ENCODE measurements around the gene IL1RL1. TPM values are rescaled to one million over a fixed set of nuclear protein-coding genes. Genes with fewer than 3 reads are reported as not detected.

Gene IL1RL1
- total and polyA plus RNA-seq, 5 donors, result 1.5 to 28.8 (median 5.4) TPM

DNA sequence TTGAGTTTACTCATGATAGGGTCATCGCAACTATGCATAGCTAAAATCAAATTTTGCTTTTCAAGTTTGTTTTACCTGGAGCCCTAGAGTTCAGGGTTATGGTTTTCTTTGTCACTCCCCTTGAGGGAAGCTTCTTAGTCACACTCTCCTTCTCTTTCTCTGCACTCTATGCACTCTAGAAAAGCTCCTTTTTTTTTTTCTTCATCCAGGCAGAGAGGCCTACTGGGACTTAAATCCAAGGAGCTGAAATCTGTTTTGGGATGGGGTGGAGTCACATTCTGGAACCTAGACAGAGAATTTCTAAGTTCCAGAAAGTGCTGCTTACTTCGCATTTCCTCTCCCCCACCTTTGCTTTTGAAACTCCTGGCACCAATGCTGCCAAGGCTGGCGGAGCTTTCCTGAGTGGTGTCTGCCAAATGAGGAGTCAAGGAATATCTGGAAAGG, 25.2 kb downstream of the IL1RL1 start:
- intact Hi-C loops (cut with DNase I), result no loop called here

DNA sequence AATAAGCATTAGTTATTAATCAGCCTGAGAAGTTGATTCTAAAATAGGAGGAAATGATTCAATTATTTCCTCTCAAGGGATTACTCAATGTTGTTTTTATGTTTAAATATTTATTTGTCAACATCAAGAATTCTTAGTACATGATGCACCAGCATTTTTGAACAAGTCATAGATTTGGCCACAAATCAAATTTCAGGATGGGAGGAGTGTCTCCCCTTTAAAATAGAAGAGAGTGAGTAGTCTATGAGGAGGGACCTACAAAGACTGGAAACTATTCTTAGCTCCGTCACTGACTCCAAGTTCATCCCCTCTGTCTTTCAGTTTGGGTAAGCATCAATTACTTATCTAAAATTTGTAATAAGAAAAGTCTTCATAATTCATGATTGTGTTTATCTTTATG, 25.6 kb downstream of the IL1RL1 start:
- peak overlapping the region; percentile 86 for H3K27ac ChIP-seq (ENCODE audit: low read length)
- DNase-seq, result no peak
- H3K4me3 ChIP-seq (ENCODE audit: low read length), result no peak overlapping the region
- peak; percentile 42 to 73 for ATAC-seq
- no peaks in the 10 kb centered on the region for H3K27me3 ChIP-seq (ENCODE audit: control insufficient read depth, insufficient read depth)
- WGBS, result 22% methylated on average over 1 of the region's 1 CpG
- H3K4me1 ChIP-seq (ENCODE audit: control insufficient read depth, insufficient read depth, low read length), result no peaks in the 10 kb centered on the region
- H3K9me3 ChIP-seq (ENCODE audit: control insufficient read depth, low read length), result no peaks in the 10 kb centered on the region
- intact Hi-C loops (cut with DNase I), result no loop called here

More for the DNA sequence above, 25.2 kb downstream of the IL1RL1 start:
- 58% methylated on average over 3 of the region's 3 CpGs for WGBS
- Histone ChIP-seq H3K9me3 (ENCODE audit: control insufficient read depth, low read length) (no peaks in the 10 kb centered on the region), H3K27me3 (ENCODE audit: control insufficient read depth, insufficient read depth) (no peaks in the 10 kb centered on the region), H3K4me3 (ENCODE audit: low read length) (no peak overlapping the region), H3K27ac (ENCODE audit: low read length) (peak overlapping the region; percentile 86), H3K4me1 (ENCODE audit: control insufficient read depth, insufficient read depth, low read length) (no peaks in the 10 kb centered on the region)
- peak; percentile 73 to 86 for ATAC-seq
- DNase-seq, result peak; percentile 27 to 66 (median 53)

DNA sequence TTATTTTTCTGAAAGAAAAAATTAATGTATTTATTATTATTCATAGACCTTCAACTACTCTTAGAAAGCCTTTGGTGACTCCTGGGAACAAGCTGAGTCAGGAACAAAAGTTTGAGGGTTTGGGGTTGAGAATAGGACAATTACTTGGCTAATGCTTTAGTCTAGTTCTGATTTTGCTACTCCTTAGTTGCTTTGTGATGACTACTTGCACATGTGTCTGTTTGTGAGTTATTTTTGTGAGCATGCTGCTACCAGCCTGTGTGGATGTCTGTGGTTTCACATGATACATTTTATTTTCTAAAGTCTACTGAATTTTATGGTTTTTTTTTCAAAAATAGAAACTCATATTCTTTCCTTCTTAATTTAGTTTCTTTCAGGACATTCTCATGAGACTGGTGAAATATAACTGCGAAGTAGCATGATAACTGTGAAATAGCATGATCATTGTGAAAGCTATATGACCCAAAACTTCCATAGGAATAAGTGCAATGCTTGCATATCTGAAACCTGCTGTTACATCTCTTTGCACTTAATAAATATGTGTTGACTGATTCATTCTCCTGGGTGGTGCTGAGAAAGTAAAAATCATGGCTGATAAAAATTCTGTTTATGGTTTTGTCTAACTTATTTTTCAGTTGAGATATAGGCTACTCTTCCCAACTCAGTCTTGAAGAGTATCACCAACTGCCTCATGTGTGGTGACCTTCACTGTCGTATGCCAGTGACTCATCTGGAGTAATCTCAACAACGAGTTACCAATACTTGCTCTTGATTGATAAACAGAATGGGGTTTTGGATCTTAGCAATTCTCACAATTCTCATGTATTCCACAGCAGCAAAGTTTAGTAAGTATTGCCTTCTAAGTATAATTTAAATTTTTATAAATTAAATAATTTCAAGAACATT, 26.4 kb downstream of the IL1RL1 start:
- intact Hi-C loops (cut with DNase I), result no loop called here
- H3K4me3 ChIP-seq (ENCODE audit: low read length), result peak overlapping the region; percentile 37
- ATAC-seq, result no peak
- H3K9me3 ChIP-seq (ENCODE audit: control insufficient read depth, low read length), result no peaks in the 10 kb centered on the region
- DNase-seq, result no peak
- 66% methylated on average over 3 of the region's 3 CpGs for WGBS
- no peak overlapping the region for H3K27ac ChIP-seq (ENCODE audit: low read length)
- H3K27me3 ChIP-seq (ENCODE audit: control insufficient read depth, insufficient read depth), result no peaks in the 10 kb centered on the region
- no peaks in the 10 kb centered on the region for H3K4me1 ChIP-seq (ENCODE audit: control insufficient read depth, insufficient read depth, low read length)

DNA sequence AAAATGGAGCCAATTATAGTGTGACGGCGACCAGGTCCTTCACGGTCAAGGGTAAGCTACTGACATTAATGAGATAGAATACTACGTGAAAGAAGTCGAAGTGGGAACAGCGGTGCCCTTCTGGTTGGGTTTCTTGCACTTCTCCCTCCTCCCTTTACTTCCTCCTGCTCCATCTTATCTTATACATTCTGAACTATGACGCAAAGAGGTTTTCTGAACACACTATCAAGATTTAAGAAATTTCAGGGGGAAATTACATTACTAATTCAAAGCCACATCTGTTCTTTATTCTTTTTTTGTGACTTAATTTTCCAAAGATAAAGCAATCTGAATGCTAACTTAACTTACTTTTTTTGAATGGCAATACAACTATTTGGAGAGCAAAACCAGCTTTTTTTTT, 29.4 kb downstream of the IL1RL1 start:
- Histone ChIP-seq H3K9me3 (ENCODE audit: control insufficient read depth, low read length) (no peaks in the 10 kb centered on the region), H3K27me3 (ENCODE audit: control insufficient read depth, insufficient read depth) (no peaks in the 10 kb centered on the region), H3K4me3 (ENCODE audit: low read length) (no peak overlapping the region), H3K4me1 (ENCODE audit: control insufficient read depth, insufficient read depth, low read length) (no peaks in the 10 kb centered on the region), H3K27ac (ENCODE audit: low read length) (no peak overlapping the region)
- WGBS, result 89% methylated on average over 7 of the region's 7 CpGs
- DNase-seq (no peak), ATAC-seq (no peak)
- intact Hi-C loops (cut with DNase I), result loop anchor here in 2 of 4 donors (10.0 kb wide), 2 partner anchors 76 to 86 kb away; no protein-coding TSS in a partner anchor

DNA sequence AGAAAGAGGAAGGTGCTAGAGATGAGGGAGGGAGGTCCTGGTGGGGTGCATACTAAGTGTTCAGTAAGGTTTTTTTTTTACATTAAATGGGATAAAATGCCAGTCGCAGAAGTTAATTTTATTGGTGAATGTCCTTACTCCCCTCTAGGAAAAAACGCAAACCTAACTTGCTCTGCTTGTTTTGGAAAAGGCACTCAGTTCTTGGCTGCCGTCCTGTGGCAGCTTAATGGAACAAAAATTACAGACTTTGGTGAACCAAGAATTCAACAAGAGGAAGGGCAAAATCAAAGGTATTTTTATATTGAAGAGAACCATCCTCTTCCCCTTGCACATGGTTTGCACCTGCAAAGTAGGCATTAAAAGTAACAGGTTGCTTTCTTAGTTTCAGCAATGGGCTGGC, 31.5 kb downstream of the IL1RL1 start:
- 48% methylated on average over 3 of the region's 3 CpGs for WGBS
- H3K9me3 ChIP-seq (ENCODE audit: control insufficient read depth, low read length), result no peaks in the 10 kb centered on the region

DNA sequence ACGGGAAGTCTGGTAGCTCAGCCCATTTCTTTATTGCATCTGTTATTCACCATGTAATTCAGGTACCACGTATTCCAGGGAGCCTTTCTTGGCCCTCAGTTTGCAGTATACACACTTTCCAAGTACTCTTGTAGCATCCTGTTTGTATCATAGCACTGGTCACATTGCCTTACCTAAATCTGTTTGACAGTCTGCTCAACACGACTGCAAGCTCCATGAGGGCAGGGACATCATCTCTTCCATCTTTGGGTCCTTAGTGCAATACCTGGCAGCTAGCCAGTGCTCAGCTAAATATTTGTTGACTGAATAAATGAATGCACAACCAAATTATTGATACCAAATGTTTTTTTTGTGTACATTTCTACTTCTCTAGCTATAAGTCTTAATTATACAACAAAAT, 33.0 kb downstream of the IL1RL1 start:
- ATAC-seq, result no peak
- no peak for DNase-seq
- Histone ChIP-seq H3K27ac (ENCODE audit: low read length) (no peak overlapping the region), H3K4me1 (ENCODE audit: control insufficient read depth, insufficient read depth, low read length) (no peaks in the 10 kb centered on the region), H3K4me3 (ENCODE audit: low read length) (no peak overlapping the region), H3K27me3 (ENCODE audit: control insufficient read depth, insufficient read depth) (no peaks in the 10 kb centered on the region), H3K9me3 (ENCODE audit: control insufficient read depth, low read length) (no peaks in the 10 kb centered on the region)
- 90% methylated on average over 3 of the region's 3 CpGs for WGBS
- intact Hi-C loops (cut with DNase I), result loop anchor here in 2 of 4 donors (10.0 kb wide), 2 partner anchors 80 to 90 kb away; no protein-coding TSS in a partner anchor

More for the DNA sequence above, 31.5 kb downstream of the IL1RL1 start:
- Histone ChIP-seq H3K4me1 (ENCODE audit: control insufficient read depth, insufficient read depth, low read length) (no peaks in the 10 kb centered on the region), H3K27me3 (ENCODE audit: control insufficient read depth, insufficient read depth) (no peaks in the 10 kb centered on the region), H3K27ac (ENCODE audit: low read length) (no peak overlapping the region), H3K4me3 (ENCODE audit: low read length) (no peak overlapping the region)
- intact Hi-C loops (cut with DNase I), result loop anchor here in 2 of 4 donors (10.0 kb wide), 2 partner anchors 78 to 88 kb away; no protein-coding TSS in a partner anchor
- ATAC-seq (peak in 1 of 2 donors; percentile 32), DNase-seq (peak in 1 of 3 donors; percentile 62)

DNA sequence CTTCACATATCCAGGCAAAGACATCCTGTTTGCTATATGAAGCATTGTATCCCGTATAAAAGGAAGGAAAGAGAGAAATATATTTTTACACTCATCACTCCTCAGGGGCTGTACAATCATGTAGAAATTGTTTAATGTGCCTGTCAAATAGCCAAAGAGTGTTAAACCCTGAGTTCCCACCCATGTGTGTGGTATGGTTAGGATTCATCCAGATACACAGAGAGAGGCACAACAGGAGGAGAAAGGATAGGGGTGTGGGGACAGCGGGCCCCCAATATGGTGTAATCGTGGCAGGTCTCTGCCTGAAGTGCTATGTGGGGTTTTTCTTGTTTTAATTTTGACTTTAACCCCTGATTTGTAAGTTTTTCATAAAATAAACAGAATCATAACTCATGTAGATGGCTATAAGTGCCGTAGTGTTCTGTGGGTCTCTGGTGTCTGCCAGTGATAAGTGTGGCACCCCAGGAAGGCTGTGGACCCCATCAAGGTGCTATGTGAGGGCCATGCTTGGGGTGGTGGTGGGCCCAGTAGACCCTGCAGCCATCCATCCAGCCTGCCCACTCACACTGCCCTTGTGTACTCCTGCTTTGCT, 34.1 kb downstream of the IL1RL1 start:
- intact Hi-C loops (cut with DNase I), result loop anchor here in 2 of 4 donors (10.0 kb wide), 2 partner anchors 81 to 91 kb away; no protein-coding TSS in a partner anchor
- Histone ChIP-seq H3K9me3 (ENCODE audit: control insufficient read depth, low read length) (no peaks in the 10 kb centered on the region), H3K4me3 (ENCODE audit: low read length) (no peak overlapping the region), H3K27me3 (ENCODE audit: control insufficient read depth, insufficient read depth) (no peaks in the 10 kb centered on the region), H3K27ac (ENCODE audit: low read length) (no peak overlapping the region), H3K4me1 (ENCODE audit: control insufficient read depth, insufficient read depth, low read length) (no peaks in the 10 kb centered on the region)
- ATAC-seq (peak in 1 of 2 donors; percentile 31), DNase-seq (no peak)
- 77% methylated on average over 4 of the region's 4 CpGs for WGBS

DNA sequence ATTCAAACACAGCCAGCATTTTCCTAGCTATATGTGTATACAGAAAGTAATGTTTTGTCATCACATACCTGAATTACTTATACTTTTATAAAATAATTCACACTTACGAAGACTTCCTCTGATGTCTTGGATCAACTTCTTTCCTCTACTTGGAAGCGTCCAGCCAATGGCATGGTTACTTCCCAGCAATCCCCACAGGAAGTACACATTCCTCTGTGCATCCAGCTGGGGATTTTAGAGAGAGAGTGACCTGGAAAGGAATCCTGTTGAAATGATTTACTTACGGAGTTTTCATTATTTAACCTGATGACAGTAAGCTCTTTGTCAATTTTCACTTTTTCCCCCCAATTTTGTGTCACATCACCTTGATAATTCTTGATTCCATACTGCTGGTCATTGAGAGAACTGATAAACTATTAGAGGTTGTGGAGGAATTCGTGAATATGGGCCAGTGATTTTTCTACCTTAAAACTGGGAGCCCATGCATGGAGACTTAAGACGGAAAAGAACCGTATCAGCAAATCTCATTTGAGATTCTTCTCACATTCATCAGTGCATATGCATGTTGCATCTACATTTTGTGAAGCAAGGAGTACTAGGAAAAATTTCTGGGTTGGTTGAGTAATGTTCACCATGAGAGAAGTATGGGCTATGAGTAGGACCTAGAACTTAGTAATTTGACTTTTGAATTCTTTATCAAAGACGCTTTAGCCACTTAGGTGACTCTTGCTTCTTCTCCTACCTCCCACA, 35.2 kb downstream of the IL1RL1 start:
- ATAC-seq, result no peak
- 88% methylated on average over 7 of the region's 7 CpGs for WGBS
- no peaks in the 10 kb centered on the region for H3K27me3 ChIP-seq (ENCODE audit: control insufficient read depth, insufficient read depth)
- intact Hi-C loops (cut with DNase I), result loop anchor here in 2 of 4 donors (10.0 kb wide), 2 partner anchors 82 to 92 kb away; no protein-coding TSS in a partner anchor
- DNase-seq, result no peak
- H3K4me3 ChIP-seq (ENCODE audit: low read length), result no peak overlapping the region
- H3K9me3 ChIP-seq (ENCODE audit: control insufficient read depth, low read length), result no peaks in the 10 kb centered on the region
- H3K27ac ChIP-seq (ENCODE audit: low read length), result no peak overlapping the region
- no peaks in the 10 kb centered on the region for H3K4me1 ChIP-seq (ENCODE audit: control insufficient read depth, insufficient read depth, low read length)

DNA sequence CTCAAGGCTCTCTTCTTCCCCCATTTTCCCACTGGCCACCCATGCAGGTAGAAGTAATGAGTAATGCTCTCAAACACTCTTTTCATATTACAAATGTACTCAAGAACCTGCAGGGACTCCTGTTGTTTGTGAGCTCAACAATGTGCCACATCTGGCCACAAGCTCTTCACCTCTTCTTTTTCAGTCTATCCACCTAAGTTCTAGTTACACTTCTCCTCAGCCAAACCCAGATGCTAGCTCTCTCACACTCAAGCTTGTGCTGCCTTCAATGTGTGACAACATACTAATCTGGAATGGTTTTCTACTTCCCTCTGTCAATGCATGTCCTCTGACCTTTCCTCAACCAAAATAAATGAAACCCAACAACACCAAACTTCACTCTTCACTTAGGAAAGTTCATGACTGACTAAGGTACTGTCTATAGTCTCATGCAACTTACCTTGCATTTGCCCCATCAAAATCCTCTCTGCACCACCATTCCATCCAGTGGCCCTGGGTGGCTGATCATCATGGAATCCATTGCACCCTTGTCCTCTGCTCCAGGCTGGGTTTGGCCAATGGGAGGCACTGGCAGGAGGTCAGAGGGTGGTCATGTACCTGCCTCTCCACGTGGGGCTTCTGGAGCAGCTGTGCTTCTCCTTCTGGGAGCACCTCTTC, 38.9 kb downstream of the IL1RL1 start:
- DNase-seq (no peak), ATAC-seq (peak in 1 of 2 donors; percentile 11)
- no peaks in the 10 kb centered on the region for H3K27me3 ChIP-seq (ENCODE audit: control insufficient read depth, insufficient read depth)
- no peak overlapping the region for H3K4me3 ChIP-seq (ENCODE audit: low read length)
- H3K4me1 ChIP-seq (ENCODE audit: control insufficient read depth, insufficient read depth, low read length), result no peaks in the 10 kb centered on the region
- H3K9me3 ChIP-seq (ENCODE audit: control insufficient read depth, low read length), result no peaks in the 10 kb centered on the region
- WGBS, result 57% methylated on average over 1 of the region's 1 CpG
- intact Hi-C loops (cut with DNase I), result loop anchor here in 2 of 4 donors (10.0 kb wide), 2 partner anchors 95 to 345 kb away; no protein-coding TSS in a partner anchor
- no peak overlapping the region for H3K27ac ChIP-seq (ENCODE audit: low read length)

All from right cardiac atrium (tissue), 5 donors.